Measurements from ENCODE around the gene PLA2G4B.

DNA sequence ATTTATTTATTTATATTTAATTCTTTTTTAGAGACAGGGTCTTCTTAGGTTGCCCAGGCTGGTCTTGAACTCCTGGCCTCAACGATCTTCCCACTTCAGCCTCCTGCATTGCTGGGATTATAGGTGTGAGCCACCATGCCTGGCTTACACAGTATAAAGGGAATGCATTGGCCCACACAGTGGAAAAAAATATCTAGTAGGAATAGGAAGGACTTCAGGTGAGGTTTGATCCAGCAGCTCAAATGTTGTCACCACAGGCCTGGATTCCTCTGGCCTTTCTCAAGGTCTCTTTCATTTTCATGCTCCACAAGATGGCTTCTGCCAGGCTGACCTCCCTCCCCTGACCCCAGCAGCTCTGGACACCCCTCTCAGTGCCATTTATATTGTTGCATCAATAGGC, 57.3 kb downstream of the PLA2G4B start:
- TF ChIP-seq CTCF (IDR thresholded peaks at IDR 0.05 in 2 of 3, conservative IDR thresholded peaks at IDR 0.05 in 1 of 3; ENCODE audit: insufficient read depth in 2 of 3, low read depth in 1 of 3, low read length in 3 of 3) = no peak
- TF ChIP-seq CBFA2T2 (conservative IDR thresholded peaks at IDR 0.05) = no peak
- no peak for TF ChIP-seq ZNF384 (IDR thresholded peaks at IDR 0.05; ENCODE audit: low read depth, low read length)
- TF ChIP-seq, protein P1, sequence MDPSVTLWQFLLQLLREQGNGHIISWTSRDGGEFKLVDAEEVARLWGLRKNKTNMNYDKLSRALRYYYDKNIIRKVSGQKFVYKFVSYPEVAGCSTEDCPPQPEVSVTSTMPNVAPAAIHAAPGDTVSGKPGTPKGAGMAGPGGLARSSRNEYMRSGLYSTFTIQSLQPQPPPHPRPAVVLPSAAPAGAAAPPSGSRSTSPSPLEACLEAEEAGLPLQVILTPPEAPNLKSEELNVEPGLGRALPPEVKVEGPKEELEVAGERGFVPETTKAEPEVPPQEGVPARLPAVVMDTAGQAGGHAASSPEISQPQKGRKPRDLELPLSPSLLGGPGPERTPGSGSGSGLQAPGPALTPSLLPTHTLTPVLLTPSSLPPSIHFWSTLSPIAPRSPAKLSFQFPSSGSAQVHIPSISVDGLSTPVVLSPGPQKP (CRISPR knock-in tag; IDR thresholded peaks at IDR 0.05) = no peak
- no peak for TF ChIP-seq RAD21 (CRISPR knock-in tag; conservative IDR thresholded peaks at IDR 0.05 in 1 of 2, IDR thresholded peaks at IDR 0.05 in 1 of 2)
- TF ChIP-seq EHMT2 (IDR thresholded peaks at IDR 0.05) = no peak
- no peak for TF ChIP-seq E4F1 (CRISPR knock-in tag; IDR thresholded peaks at IDR 0.05; ENCODE audit: borderline replicate concordance)
- no peak for TF ChIP-seq PML (IDR thresholded peaks at IDR 0.05; ENCODE audit: low read length)
- TF ChIP-seq SMARCC2 (IDR thresholded peaks at IDR 0.05; ENCODE audit: low read depth) = no peak
- TF ChIP-seq EZH2 (IDR thresholded peaks at IDR 0.05; ENCODE audit: borderline replicate concordance, low read depth, low read length) = no peak
- no peak for TF ChIP-seq ILK (tag; IDR thresholded peaks at IDR 0.05; ENCODE audit: borderline replicate concordance, low read depth)
- TF ChIP-seq NCOA1 (IDR thresholded peaks at IDR 0.05; ENCODE audit: low read depth) = no peak
- TF ChIP-seq, protein P2, sequence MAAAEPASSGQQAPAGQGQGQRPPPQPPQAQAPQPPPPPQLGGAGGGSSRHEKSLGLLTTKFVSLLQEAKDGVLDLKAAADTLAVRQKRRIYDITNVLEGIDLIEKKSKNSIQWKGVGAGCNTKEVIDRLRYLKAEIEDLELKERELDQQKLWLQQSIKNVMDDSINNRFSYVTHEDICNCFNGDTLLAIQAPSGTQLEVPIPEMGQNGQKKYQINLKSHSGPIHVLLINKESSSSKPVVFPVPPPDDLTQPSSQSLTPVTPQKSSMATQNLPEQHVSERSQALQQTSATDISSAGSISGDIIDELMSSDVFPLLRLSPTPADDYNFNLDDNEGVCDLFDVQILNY (CRISPR knock-in tag; IDR thresholded peaks at IDR 0.05) = no peak
- no peak for TF ChIP-seq MXI1 (IDR thresholded peaks at IDR 0.05; ENCODE audit: low read depth, low read length)

Data from K562 (cell line).